Stimulated activated naive CD4-positive, alpha-beta T cell treated with Interleukin-2 at 50 U/mL for 16 hours (primary cell): ENCODE data around the gene BEAN1.
"Not testable (repeated sequence)": the region's sequence is repeated elsewhere in the genome, so short reads cannot be mapped to it uniquely, and the experiment has no call there.

Source experiments
- DNase-seq: peaks from one replicate; lab custom pipeline; 2025; lab: John Stamatoyannopoulos, UW

BEAN1 gene

DNA sequence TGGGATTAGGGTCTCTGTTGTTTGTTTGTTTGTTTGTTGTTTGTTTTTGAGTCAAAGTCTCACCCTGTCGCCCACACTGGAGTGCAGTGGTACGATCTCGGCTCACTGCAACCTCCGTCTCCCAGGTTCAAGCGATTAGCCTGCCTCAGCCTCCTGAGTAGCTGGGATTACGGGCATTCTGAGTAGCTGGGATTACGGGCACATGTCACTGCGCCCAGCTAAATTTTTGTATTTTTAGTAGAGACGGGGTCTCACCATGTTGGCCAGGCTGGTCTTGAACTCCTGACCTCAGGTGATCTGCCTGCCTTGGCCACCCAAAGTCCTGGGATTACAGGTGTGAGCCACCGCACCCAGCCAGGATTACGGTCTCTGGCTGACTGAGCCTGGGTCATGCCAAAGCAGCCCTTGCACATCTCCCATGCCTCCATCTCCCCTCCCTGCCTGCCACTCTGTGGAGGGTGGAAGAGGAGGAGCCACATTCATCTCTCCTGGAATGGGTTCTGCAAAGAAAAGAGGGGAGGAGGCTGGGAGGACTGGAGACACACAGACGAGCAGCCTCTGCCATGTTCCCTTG, 59.2 kb downstream of the BEAN1 start:
- DNase-seq, result no peak

- no peak for DNase-seq
Observed at GRCh38 chr16:66486773-66487579, 59.9 kb downstream of the BEAN1 start.

DNA sequence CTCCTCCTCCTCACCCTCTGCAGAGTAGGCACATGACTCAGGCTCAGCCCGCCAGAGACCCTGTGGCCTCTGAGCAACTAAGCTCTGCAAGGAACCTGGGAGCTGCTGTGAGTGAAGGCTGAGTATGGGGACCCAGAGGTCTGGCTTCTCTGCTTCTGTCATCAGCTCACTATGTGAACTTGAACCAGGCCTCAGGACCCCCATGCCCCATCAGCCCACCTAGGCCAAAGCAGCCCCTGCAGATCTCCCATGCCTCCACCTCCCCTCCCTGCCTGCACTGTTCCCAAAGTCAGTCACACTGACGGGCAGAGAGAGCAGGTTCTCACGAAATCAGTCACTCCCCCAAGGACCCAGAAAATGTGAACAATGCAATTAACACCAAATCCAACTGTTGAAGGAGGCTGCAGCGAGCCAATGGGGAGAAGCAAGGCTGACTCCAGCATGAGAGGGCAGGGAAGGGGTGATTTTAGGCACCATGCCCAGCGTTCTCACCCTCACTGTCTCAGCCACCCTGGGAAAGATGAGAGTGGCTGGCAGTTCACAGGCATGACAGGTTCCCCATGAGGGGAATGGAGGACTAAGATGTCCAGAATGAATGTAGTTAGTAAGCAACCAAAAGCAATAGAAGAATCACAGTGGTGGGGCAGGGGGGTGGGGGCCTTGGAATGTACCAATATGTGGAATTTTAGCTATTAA, 60.6 kb downstream of the BEAN1 start:
- no peak for DNase-seq

- DNase-seq, result no peak
Observed at GRCh38 chr16:66488505-66488904, 61.4 kb downstream of the BEAN1 start.

- no peak for DNase-seq
Observed at GRCh38 chr16:66489385-66489784, 62.3 kb downstream of the BEAN1 start.

DNA sequence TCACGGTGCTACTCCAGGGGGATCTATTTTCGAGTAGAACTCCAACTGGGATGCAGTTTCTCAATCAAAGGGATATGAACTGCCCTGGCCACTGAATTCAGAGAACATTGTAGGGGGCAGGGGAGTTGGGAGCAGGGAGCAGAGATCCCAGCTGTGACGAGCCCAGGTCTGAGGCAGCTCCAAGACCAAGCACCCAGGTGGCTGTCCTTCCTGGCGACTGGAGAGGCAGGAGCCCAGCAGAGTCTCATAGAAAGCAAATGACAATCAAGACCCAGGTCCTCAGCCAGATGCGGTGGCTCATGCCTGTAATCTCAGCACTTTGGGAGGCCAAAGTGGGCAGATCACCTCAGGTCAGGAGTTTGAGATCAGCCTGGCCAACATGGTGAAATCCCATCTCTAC, 62.7 kb downstream of the BEAN1 start:
- no peak for DNase-seq

DNA sequence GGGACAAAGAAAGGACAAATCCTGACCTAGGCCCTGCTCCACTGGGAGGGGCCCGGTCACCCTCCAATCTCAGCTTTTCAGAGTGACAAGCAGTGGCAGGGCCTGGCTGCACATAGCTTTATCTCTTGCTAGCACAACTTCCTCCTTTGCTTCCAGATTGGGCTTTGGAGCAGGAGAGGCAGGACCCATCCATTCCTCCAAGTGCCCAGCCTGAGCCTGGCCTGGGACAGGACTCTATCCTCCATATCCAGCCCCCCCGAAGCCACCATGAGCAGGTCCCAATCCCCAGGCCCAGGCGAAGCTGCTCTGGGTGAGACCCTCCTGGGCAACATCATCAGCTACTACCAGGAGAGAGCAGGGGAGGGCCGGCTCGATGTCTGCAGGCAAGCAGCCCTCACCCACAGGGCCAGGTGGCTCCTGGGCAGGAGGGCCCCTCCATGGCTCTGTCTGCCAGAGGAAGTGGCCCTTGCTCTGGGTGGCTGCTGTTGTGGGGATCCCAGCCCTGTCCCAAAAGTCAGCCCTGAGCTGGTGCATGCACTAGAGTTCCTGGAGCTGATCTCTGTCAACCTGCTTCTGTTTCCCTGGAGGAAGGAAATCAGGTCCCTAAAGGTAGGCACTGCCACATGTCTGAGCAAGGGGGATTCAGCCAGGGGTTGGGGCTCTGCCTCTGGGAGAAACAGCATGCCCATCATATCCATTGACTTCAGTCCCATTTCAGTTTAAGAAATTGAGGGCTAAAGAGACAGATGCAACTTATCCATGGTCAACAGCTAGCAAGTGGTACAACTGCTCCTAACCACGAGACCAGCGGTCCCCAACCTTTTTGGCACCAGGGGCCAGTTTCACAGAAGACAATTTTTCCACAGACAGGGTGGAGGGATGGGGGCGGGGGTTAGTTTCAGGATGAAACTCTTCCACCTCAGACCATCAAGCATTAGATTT, 64.0 kb downstream of the BEAN1 start:
- DNase-seq, result no peak

DNA sequence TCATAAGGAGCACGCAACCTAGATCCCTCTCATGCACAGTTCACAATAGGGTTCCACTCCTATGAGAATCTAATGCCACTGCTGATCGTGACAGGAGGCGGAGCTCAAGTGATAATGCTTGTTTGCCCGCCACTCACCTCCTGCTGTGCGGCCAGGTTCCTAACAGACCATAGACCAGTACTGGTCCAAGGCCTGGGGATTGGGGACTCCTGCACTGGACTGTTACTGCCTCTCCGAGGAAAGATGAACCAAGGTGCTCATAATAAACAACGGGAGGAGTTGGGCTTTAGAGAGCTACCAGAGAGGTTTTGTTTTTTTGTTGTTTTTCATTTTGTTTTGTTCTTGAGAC, 64.6 kb downstream of the BEAN1 start:
- DNase-seq, result no peak

DNA sequence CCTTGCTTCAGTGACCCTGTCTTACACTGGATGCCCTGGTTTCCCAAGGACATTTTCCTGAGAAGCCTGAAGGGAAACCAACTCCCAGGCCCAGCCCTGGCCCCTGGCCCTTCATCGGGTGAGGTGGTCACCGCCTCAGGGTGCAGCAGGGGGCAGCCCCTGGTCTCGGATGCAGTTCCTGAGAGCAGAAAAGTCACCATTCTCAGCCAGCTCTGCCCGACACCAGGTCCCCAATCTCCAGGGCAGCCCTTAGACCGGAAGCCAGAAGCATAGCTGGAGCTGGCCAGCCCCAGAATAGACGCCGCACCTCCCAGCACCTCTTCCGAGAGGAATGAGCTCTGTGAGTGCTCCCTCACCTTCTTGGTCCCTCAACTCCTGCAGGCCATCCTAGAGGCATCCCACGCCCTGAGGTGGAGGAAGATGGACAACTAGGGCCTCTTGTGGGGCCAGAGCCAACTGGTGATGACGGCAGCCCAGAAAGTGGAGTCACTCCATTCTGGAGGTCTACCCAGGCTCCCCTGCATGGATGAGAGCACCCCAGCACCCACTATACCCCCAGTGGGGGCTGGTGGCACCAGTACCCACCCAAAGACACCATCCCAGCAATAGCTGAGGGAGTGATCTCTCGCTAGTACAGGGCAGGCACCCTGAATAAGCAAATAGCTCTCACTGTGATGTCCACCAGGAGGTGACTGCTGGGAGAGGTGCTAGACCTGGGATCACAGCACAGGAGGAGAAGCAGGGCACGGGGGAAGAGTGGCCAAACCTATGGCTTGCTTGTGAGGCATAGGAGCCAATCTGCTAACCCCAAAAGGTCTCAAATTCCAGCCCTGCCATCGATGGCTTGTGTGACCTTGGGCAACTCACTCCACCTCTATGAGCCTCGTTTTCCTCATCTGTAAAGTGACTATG, 66.7 kb downstream of the BEAN1 start:
- DNase-seq, result no peak

GRCh38 chr16:66494916-66495315, 67.8 kb downstream of the BEAN1 start:
- no peak for DNase-seq

DNA sequence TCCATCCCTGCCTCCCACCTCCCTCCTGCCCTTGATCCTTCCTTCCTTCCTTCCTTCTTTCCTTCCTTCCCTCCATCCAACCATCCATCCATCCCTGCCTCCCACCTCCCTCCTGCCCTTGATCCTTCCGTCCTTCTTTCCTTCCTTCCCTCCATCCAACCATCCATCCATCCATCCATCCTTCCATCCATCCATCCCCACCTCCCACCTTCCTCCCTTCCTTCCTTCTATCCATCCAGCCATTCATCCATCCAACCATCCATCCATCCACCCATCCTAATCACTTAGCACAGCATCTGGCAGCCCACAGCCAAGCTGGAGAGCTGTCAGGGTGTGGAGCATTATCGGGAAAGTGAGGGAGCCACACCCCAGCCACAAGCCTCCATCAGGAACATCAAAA, 68.3 kb downstream of the BEAN1 start:
- no peak for DNase-seq

GRCh38 chr16:66496226-66496625, 69.1 kb downstream of the BEAN1 start:
- not testable (repeated sequence) for DNase-seq

GRCh38 chr16:66497921-66498320, 70.8 kb downstream of the BEAN1 start:
- DNase-seq, result not testable (repeated sequence)

- not testable (repeated sequence) for DNase-seq
Observed at GRCh38 chr16:66501563-66501962, 74.5 kb downstream of the BEAN1 start.

DNA sequence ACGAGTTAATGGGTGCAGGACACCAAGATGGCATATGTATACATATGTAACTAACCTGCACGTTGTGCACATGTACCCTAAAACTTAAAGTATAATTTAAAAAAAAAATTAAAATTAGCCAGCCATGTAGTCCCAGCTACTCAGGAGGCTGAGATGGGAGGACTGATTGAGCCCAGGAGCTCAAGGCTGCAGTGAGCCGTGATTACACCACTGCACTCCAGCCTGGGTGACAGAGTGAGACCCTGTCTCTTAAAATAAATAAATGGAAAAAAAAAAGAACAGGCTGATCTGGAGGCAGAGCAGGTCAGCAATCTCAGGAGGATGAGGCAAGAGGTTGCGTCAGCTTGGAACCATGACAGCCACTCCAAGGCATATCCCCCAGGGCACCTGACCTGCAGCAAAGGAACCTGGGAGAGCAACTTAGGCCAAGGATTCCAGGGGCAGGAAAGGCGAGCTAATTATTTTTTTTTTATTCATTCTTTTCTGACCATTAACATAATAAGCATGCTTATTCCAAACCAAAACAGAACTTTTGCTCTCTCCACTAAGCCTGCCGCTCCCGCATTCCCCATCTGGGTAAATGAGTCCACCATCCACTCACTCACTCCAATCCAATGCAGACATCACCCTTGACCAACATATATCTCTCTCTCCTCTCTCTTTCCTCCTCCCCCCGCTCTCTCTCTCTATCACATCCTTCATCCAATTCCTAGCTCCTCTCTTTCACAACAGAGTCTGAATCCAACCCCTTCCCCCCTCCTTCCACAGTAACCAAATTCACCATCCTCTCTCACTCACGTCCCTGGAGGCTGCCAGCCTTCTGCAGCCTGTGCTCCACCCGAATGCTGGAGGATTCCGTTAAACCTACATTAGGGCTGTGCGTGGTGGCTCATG, 75.2 kb downstream of the BEAN1 start:
- no peak for DNase-seq

DNA sequence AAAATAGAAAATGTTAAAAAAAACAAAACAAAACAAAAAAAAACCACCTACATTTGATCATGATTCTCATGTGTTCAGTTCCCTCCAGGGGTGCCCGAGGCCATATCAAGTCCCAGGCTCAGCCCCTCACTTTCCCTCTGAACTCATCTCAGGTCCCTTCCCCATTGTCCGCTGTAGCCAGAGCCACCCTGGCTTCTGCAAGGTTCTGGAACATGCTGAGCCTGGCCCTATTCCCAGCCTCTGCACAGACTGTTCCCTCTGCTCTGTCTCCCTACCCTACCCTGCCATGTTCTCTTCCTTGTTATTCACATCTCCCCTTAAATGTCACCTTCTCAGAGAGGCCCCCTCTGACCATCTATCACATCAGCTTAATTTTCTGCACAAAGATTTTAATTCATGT, 75.9 kb downstream of the BEAN1 start:
- DNase-seq, result no peak

DNA sequence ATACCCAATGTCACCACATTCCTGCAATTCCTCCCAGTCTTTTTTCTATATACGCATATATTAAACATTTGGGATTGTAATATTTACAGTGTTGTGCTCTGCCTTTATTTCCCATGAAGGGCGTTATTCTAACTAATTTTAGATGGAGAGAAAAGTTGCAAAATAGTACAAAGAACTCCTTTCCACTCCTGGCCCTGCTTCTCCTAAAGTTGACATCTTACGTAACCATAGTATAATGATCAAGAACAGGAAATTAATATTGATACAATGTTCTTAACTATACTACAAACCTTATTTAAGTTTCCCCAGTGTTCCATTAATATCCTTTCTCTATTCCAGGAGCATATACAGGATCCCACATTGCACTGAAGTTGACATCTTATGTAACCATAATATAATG, 76.5 kb downstream of the BEAN1 start:
- no peak for DNase-seq

DNA sequence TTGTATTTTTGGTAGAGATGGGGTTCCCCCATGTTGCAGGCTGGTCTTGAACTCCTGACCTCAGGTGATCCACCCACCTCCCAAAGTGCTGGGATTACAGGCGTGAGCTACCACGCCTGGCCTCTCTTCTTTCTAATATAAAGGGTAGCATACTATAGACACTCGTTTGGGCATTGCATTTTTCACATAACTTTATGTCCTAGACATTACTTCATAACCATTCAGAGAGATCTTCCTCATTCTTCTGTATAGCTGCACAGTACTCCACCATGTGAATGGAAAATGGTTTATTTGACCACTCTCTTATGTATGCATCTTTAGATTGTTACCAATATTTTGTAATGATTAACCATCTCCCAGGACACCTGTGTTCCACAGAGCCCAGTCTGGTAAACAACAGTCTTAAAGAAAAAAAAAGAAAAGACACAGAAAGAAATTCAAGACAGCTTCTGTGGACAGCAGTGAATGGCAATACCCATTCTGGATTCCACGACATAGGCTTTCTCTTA, 80.7 kb downstream of the BEAN1 start:
- no peak for DNase-seq

DNA sequence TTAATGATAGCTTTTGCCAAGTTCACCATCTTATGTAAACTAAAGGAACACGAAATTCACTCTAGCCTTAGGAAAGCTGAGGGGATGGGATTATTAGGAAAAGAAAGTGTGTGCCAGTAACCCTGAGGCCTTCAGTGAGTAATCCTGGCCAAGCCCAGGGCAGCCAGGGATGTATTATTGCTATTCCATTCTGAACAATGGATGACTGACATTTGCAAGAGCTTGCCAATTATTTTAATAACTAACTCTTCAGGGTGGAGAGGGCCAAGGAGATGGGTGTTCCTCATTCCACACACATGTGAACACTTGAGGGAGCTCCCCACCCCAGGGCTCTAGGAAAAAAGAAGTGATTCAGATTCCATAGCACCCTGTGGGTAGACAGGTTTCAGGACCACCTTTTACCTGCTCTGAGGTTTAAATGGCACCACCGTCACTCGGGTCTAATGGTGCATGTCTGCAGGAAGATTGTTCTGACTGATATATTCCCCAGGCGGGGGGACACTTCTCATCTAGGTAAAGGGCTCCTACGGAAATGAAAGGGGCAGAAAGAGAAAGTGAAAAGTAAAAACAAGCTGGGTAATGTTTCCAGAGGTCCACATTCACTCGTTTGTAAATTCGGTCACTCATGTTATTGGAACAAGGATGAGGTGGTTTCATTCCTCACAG, 81.3 kb downstream of the BEAN1 start:
- no peak for DNase-seq
